Mucosa of rectum (tissue), 2 donors: ENCODE data around the gene PLA1A.

Experiments
- H3K27ac ChIP-seq, 2 donors: one replicate each; pipeline ENCODE4 v1.7.0; 2013; ENCODE audit warnings: inconsistent platforms in 2 of 2, low read depth in 2 of 2, low read length in 2 of 2
- H3K27me3 ChIP-seq, 2 donors: one replicate each; pipeline ENCODE4 v1.7.0; 2013; ENCODE audit warnings: low read length in 2 of 2; ENCODE audit not compliant: control insufficient read depth in 2 of 2, insufficient read depth in 2 of 2
- H3K36me3 ChIP-seq, 2 donors: one replicate each; pipeline ENCODE4 v1.7.0; 2013; ENCODE audit warnings: low read length in 2 of 2; ENCODE audit not compliant: control insufficient read depth in 2 of 2, insufficient read depth in 2 of 2
- H3K4me1 ChIP-seq, 2 donors: one replicate each; pipeline ENCODE4 v1.7.0; 2013; ENCODE audit warnings: low read length in 2 of 2, mild to moderate bottlenecking in 1 of 2; ENCODE audit not compliant: control insufficient read depth in 2 of 2, insufficient read depth in 2 of 2
- H3K4me3 ChIP-seq, 2 donors: one replicate each; pipeline ENCODE4 v1.7.0; 2013; ENCODE audit warnings: low read length in 2 of 2
- H3K9ac ChIP-seq, 2 donors: one replicate each; pipeline ENCODE4 v1.7.0; 2013; ENCODE audit warnings: low read length in 2 of 2, low read depth in 1 of 2, mild to moderate bottlenecking in 1 of 2
- H3K9me3 ChIP-seq, 2 donors: one replicate each; pipeline ENCODE4 v1.7.0; 2013; ENCODE audit warnings: low read length in 2 of 2; ENCODE audit not compliant: control insufficient read depth in 2 of 2
- donor health status: healthy.
- donor health status: Normal muscosa, but diverticular disease.

Gene PLA1A

GRCh38 chr3:119660474-119661440, 63.1 kb downstream of the PLA1A start, which contains the start of gene POPDC2:
Gene POPDC2, minus strand, starts transcription at chr3:119660589. Its CDS starts 166 bp downstream, at chr3:119660423.
- H3K36me3 ChIP-seq: peaks cover 2 to 3% of the 10 kb centered on the region in 2 donors
- peak within 1 kb of the TSS in 1 of 2 donors; percentile 10 for H3K4me3 ChIP-seq
- H3K9ac ChIP-seq: no peak within 1 kb of the TSS
- peak within 1 kb of the TSS in 1 of 2 donors; percentile 4 for H3K27ac ChIP-seq
- no peaks in the 10 kb centered on the region for H3K27me3 ChIP-seq
- H3K4me1 ChIP-seq: no peaks in the 10 kb centered on the region
- no peaks in the 10 kb centered on the region for H3K9me3 ChIP-seq

DNA sequence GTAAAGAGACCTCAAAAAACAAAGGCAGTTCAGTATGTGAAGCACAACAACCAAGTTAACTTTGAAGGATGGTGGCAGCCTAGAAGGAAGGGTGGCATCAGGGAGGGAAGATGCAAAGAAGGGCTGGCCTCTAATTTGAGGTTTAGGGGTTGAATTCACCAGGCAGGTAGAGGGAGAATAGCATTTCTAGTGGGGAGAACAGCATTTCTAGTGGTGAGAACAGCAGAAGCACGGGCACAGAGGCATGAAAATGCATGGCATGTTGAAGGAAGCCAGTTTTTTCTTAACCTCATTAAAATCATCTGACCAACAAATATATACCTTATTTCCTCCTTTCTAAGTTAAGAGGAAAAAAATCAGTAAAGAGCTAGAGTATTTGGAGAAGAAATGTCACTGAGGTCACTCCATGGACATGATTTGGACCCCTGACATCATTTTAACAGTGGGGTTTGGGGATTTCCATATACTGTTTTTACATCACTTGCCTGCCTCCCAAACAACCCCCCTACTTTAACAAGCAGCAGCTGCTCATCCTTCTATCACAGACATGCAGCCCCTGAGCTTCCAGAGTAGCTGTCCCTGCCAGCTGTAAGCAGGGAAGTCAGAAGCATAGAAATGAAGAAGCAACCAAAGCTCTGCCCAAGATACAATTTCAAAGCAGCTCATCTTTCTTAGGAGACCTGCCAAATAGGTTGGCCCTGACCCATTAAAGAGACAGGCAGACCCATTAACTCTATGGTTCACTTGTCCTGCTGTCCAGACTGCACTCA, 65.1 kb downstream of the PLA1A start:
- no peaks in the 10 kb centered on the region for H3K9me3 ChIP-seq
- no peaks in the 10 kb centered on the region for H3K4me1 ChIP-seq
- peak overlapping the region in 1 of 2 donors; percentile 4 for H3K27ac ChIP-seq
- no peak overlapping the region for H3K9ac ChIP-seq
- no peak overlapping the region for H3K4me3 ChIP-seq
- H3K27me3 ChIP-seq: no peaks in the 10 kb centered on the region
- peaks cover 0 to 8% of the 10 kb centered on the region in 2 donors for H3K36me3 ChIP-seq

- Histone ChIP-seq H3K36me3 (peaks cover 7 to 10% of the 10 kb centered on the region in 2 donors), H3K9me3 (no peaks in the 10 kb centered on the region), H3K9ac (no peak overlapping the region), H3K4me1 (no peaks in the 10 kb centered on the region), H3K27me3 (no peaks in the 10 kb centered on the region), H3K4me3 (no peak overlapping the region), H3K27ac (no peak overlapping the region)
Observed at GRCh38 chr3:119663885-119664284, 66.2 kb downstream of the PLA1A start.

DNA sequence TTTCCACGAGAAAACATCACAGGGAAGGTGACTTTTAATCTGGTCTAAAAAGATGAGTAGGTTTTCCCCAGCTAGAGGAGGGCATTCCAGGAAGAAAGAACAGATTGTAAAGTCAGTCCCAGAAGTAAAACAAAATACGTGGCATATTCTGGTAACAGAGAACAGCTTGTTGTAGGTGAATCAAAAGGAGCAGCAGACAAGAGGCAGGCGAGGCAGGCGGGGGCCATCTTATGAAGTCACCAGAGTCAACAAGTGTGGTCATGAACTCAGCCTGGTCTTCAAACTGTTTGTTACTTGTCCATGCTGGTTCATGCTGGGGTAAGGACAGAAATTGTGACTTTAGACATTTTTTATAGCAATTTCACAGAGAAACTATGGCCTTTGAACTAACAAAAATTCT, 66.7 kb downstream of the PLA1A start:
- Histone ChIP-seq H3K4me1 (no peaks in the 10 kb centered on the region), H3K9ac (no peak overlapping the region), H3K27ac (no peak overlapping the region)

GRCh38 chr3:119664850-119665379, 67.2 kb downstream of the PLA1A start:
- Histone ChIP-seq H3K36me3 (peaks cover 8 to 17% of the 10 kb centered on the region in 2 donors), H3K27me3 (no peaks in the 10 kb centered on the region), H3K4me1 (no peaks in the 10 kb centered on the region), H3K4me3 (no peak overlapping the region), H3K9ac (no peak overlapping the region), H3K27ac (no peak overlapping the region), H3K9me3 (no peaks in the 10 kb centered on the region)

More for the DNA sequence above, 66.7 kb downstream of the PLA1A start:
- H3K9me3 ChIP-seq: no peaks in the 10 kb centered on the region
- no peaks in the 10 kb centered on the region for H3K27me3 ChIP-seq
- H3K4me3 ChIP-seq: no peak overlapping the region
- H3K36me3 ChIP-seq: peaks cover 7 to 15% of the 10 kb centered on the region in 2 donors

GRCh38 chr3:119665954-119666559, 68.4 kb downstream of the PLA1A start:
- H3K9ac ChIP-seq: no peak overlapping the region
- no peaks in the 10 kb centered on the region for H3K9me3 ChIP-seq
- no peaks in the 10 kb centered on the region for H3K4me1 ChIP-seq
- peaks cover 11 to 22% of the 10 kb centered on the region in 2 donors for H3K36me3 ChIP-seq
- H3K4me3 ChIP-seq: no peak overlapping the region
- H3K27ac ChIP-seq: no peak overlapping the region
- no peaks in the 10 kb centered on the region for H3K27me3 ChIP-seq

DNA sequence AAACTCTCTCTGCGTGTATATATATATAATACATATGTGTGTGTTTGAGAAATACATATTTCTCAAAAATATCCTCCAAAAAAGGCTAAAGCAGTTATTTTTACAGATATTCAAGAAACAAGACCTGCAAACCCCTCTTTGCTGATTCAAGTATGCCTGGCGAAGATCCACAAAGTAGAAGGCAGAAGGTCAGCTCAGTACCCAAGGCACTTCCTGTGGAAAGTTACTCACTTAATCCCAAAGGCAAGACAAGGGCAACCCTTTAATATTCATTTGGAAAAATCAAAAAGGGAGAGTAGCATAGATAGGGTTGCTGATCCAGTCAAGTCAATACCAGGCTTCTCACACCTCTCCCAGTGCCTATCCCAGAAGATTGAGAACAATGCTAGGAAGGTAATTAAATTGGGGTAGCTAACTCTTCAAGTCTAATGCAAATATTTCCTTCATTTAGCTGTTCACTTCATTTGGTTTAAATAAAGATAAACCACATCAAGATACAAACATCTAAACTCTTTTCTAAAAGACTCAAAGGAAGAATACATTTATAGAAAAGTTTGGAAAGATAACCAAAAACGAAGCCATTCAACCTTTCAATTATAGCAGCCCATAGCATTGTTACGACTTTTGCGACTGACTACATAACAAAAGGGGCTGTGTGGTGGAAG, 72.4 kb downstream of the PLA1A start:
- Histone ChIP-seq H3K36me3 (peaks cover 33 to 50% of the 10 kb centered on the region in 2 donors), H3K4me1 (peaks cover 0 to 4% of the 10 kb centered on the region in 2 donors), H3K9me3 (no peaks in the 10 kb centered on the region), H3K4me3 (no peak overlapping the region), H3K27me3 (no peaks in the 10 kb centered on the region), H3K9ac (no peak overlapping the region), H3K27ac (no peak overlapping the region)

DNA sequence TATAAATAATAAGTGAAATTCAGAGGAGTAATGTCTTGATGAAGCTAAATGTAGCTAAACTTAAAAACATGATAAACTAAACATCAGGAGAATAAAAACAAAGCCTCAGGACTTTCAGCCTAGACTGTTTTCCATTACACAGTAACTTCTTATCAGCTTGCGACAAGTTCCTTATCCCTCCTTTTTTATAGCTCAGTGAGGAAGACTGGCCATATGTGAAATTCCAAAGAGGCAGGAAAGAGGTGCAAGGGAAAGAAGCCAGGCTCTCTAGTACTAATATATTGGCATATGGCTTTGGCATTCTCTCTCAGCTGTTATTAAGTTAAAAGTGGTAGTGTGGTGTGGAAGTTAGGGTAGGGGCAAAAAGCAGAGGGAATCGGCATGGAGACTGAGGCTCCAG, 75.1 kb downstream of the PLA1A start:
- Histone ChIP-seq H3K36me3 (peaks cover 33 to 47% of the 10 kb centered on the region in 2 donors), H3K9ac (no peak overlapping the region), H3K27ac (no peak overlapping the region), H3K9me3 (no peaks in the 10 kb centered on the region), H3K4me1 (peaks cover 9 to 18% of the 10 kb centered on the region in 2 donors), H3K4me3 (no peak overlapping the region), H3K27me3 (no peaks in the 10 kb centered on the region)

DNA sequence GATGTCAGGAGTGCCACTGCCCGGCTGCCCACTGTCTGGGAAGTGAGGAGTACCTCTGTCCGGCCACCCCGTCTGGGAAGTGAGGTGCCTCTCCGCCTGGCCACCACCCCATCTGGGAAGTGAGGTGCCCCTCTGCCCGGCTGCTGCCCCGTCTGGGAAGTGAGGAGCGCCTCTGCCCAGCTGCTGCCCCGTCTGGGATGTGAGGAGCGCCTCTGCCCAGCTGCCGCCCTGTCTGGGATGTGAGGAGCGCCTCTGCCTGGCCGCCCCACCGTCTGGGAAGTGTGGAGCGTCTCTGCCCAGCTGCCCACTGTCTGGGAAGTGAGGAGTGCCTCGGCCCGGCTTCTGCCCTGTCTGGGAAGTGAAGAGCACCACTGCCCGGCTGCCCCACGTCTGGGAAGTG, 76.2 kb downstream of the PLA1A start:
- Histone ChIP-seq H3K36me3 (peaks cover 27 to 42% of the 10 kb centered on the region in 2 donors), H3K27me3 (no peaks in the 10 kb centered on the region), H3K4me1 (peaks cover 9 to 19% of the 10 kb centered on the region in 2 donors), H3K27ac (no peak overlapping the region), H3K9me3 (no peaks in the 10 kb centered on the region), H3K4me3 (no peak overlapping the region), H3K9ac (no peak overlapping the region)
